HUES64 (cell line): Measurements from ENCODE around the gene JAM2. TPM values are rescaled to one million over a fixed set of nuclear protein-coding genes. Genes with fewer than 3 reads are reported as not detected.
"Not testable (repeated sequence)": the region's sequence is repeated elsewhere in the genome, so short reads cannot be mapped to it uniquely, and the experiment has no call there.

Experiments used
- H3K27ac ChIP-seq: 2 replicates; pipeline ENCODE4 v1.7.0; 2013; ENCODE audit warnings: low read depth, low read length, inconsistent platforms
- H3K27me3 ChIP-seq: 2 replicates; pipeline ENCODE4 v1.6.1; 2013; ENCODE audit warnings: mild to moderate bottlenecking, low read length; ENCODE audit not compliant: insufficient read depth
- H3K36me3 ChIP-seq: 2 replicates; pipeline ENCODE4 v1.6.1; 2013; ENCODE audit warnings: mild to moderate bottlenecking, low read length; ENCODE audit not compliant: insufficient read depth
- H3K4me1 ChIP-seq: 2 replicates; pipeline ENCODE4 v1.6.1; 2013; ENCODE audit warnings: mild to moderate bottlenecking, low read length, moderate library complexity; ENCODE audit not compliant: insufficient read depth
- H3K4me3 ChIP-seq: 2 replicates; pipeline ENCODE4 v1.5.1; 2013; ENCODE audit warnings: mild to moderate bottlenecking, low read length, moderate library complexity
- H3K9ac ChIP-seq: 2 replicates; pipeline ENCODE4 v1.6.1; 2013; ENCODE audit warnings: mild to moderate bottlenecking, low read depth, low read length
- H3K9me3 ChIP-seq: 2 replicates; pipeline ENCODE4 v1.6.1; 2013; ENCODE audit warnings: low read depth, low read length; ENCODE audit not compliant: insufficient read depth
- WGBS: fragments of 150-250, 120-280 bp; methylation state at CpG from one replicate; pipeline ENCODE4 v1.1.7; 2013; ENCODE audit warnings: missing lambda C conversion rate; 5-methylcytosine and 5-hydroxymethylcytosine counted together
- polyA plus RNA-seq, 2 experiments: library from polyadenylated mRNA; stranded (reverse); fragments of 50-300 nt; gene quantifications; one replicate each; pipeline ENCODE4 v1.2.3, GENCODE V29; 2013

JAM2 gene
- 7.3 TPM for polyA plus RNA-seq (2013, experiment 1 of 2)
- 14.1 TPM for polyA plus RNA-seq (2013, experiment 2 of 2)

GRCh38 chr21:25638660-25639550 is at the start of gene JAM2:
Gene JAM2, plus strand, starts transcription at chr21:25639258. Its CDS starts 564 bp downstream, at chr21:25639822.
- no peak within 1 kb of the TSS for H3K27ac ChIP-seq
- H3K4me1 ChIP-seq, result peaks cover 8% of the 10 kb centered on the region; the same call in 1 of the 2 replicates
- H3K27me3 ChIP-seq, result peaks cover 36% of the 10 kb centered on the region
- WGBS, result 8% methylated on average over 39 of the region's 41 CpGs
- no peaks in the 10 kb centered on the region for H3K9me3 ChIP-seq
- H3K36me3 ChIP-seq, result no peaks in the 10 kb centered on the region
- peak within 1 kb of the TSS; percentile 59 for H3K9ac ChIP-seq
- peak within 1 kb of the TSS; percentile 72 for H3K4me3 ChIP-seq

- no peaks in the 10 kb centered on the region for H3K4me1 ChIP-seq
- H3K9ac ChIP-seq, result no peak overlapping the region
- H3K4me3 ChIP-seq, result no peak overlapping the region
- H3K27ac ChIP-seq, result no peak overlapping the region
- no peaks in the 10 kb centered on the region for H3K27me3 ChIP-seq
- no peaks in the 10 kb centered on the region for H3K9me3 ChIP-seq
- 100% methylated on average over 1 of the region's 1 CpG for WGBS
- peaks cover 96% of the 10 kb centered on the region for H3K36me3 ChIP-seq
These were observed 49.2 kb upstream of the JAM2 start for GRCh38 chr21:25589887-25590286.

DNA sequence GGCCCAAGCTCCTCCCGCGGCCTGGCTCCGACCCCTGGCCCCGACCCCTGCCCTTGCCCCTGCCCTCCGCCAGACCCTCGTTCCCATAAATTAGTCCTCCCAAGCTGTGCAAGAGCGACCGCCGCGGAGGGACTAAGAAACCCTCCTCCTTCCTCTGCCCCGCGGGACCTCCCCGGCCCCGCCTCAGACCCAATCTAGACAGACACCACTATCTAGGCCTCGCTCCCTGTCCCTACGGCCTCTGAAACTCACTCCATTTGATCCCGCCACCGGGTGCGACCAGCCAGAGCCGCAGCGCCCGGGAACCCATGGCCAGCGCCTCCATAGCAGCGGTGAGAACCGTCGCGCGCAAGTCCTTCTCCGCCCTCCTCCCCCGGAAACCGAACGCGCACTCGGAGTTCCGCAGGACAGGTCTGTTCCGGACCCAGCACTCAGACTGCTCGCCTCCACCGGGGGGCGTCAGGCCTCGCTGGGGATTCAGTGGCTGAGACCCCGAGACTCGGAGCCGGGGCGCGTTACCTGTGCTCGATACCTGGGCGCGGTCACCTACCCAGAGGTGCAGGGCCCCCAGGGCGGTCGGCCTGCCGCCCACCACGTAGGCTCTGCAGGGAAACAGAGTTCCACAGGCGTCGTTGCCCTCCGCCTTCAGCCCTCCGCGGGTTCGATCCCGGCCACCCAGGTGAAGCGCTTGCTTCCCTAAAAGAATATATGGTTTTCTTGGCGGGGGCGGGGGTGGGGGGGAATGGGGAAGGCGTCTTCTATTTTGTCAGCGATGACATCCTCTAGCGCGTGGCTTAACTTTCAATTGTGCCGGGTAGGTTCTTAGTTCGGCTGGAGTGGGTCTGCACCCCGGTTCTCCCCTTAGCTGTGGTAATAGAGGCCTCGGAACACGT is 31.7 kb upstream of the JAM2 start, which contains the start of gene MRPL39:
Gene MRPL39, minus strand, starts transcription at position 331 of the 893 bp plus-strand sequence. Its CDS starts 6 bp downstream, at position 325.
- WGBS, result 1% methylated on average over 71 of the region's 71 CpGs
- H3K4me3 ChIP-seq, result peak within 1 kb of the TSS; percentile 93
- H3K36me3 ChIP-seq, result peaks cover 40% of the 10 kb centered on the region
- peak within 1 kb of the TSS; percentile 93 for H3K9ac ChIP-seq
- peak within 1 kb of the TSS; percentile 68 for H3K27ac ChIP-seq
- H3K4me1 ChIP-seq, result no peaks in the 10 kb centered on the region
- no peaks in the 10 kb centered on the region for H3K27me3 ChIP-seq
- H3K9me3 ChIP-seq, result no peaks in the 10 kb centered on the region

- H3K9me3 ChIP-seq, result no peaks in the 10 kb centered on the region
- 13% methylated on average over 15 of the region's 18 CpGs for WGBS
- no peak overlapping the region for H3K9ac ChIP-seq
- peaks cover 32% of the 10 kb centered on the region for H3K36me3 ChIP-seq
- no peaks in the 10 kb centered on the region for H3K27me3 ChIP-seq
- peak overlapping the region; percentile 93 for H3K4me3 ChIP-seq
- H3K27ac ChIP-seq, result no peak overlapping the region
- H3K4me1 ChIP-seq, result no peaks in the 10 kb centered on the region
These were observed 30.9 kb upstream of the JAM2 start for GRCh38 chr21:25608044-25608737.

- Histone ChIP-seq H3K27me3 (no peaks in the 10 kb centered on the region), H3K4me1 (peaks cover 7% of the 10 kb centered on the region), H3K9me3 (no peaks in the 10 kb centered on the region), H3K9ac (no peak overlapping the region), H3K36me3 (no peaks in the 10 kb centered on the region), H3K27ac (no peak overlapping the region), H3K4me3 (no peak overlapping the region)
- WGBS, result 75% methylated on average over 1 of the region's 1 CpG
These were observed 24.6 kb upstream of the JAM2 start for GRCh38 chr21:25614441-25614840.

DNA sequence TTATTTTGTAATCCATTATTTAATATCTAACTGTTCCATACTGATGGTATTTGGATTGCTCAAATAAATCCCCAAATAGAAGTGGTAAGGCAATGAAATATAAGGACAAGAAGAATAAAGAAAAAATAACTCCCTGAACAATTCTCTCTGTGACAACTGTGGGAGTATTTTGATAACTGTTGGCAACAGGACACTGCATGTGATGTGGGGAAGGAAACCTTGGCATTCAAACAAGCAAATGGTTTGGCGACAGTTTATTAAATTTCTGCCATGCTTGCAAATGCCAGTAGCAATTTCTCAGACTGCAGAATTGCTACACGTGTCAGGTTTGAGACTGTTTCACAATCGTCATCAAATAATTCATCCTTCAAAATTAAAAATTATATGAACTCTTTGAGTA is 23.2 kb upstream of the JAM2 start:
- peaks cover 7% of the 10 kb centered on the region for H3K4me1 ChIP-seq
- H3K27ac ChIP-seq, result no peak overlapping the region
- H3K9me3 ChIP-seq, result no peaks in the 10 kb centered on the region
- H3K36me3 ChIP-seq, result no peaks in the 10 kb centered on the region
- no peak overlapping the region for H3K4me3 ChIP-seq
- no peaks in the 10 kb centered on the region for H3K27me3 ChIP-seq
- 85% methylated on average over 3 of the region's 3 CpGs for WGBS
- no peak overlapping the region for H3K9ac ChIP-seq

GRCh38 chr21:25619198-25619597 is 19.9 kb upstream of the JAM2 start:
- WGBS, result 94% methylated on average over 2 of the region's 2 CpGs
- Histone ChIP-seq H3K9ac (no peak overlapping the region), H3K27me3 (no peaks in the 10 kb centered on the region), H3K36me3 (no peaks in the 10 kb centered on the region), H3K4me1 (peaks cover 7% of the 10 kb centered on the region), H3K27ac (no peak overlapping the region), H3K4me3 (no peak overlapping the region), H3K9me3 (no peaks in the 10 kb centered on the region)

DNA sequence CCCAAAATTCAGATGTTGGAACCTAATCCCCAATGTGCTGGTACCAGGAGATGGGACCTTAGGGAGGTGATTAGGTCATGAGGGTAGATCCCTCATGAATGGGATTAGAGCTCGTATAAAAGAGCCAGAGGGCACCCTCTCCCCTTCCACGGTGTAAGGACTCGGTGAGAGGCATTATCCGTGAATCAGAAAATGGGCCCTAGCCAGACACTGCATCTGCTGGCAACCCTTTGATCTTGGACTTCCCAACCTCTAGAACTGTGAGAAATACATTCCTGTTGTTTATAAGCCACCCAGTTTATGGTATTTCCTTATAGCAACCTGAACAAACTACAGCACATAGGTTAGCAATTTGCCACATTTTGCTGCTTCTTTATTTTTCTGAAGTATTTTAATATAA is 14.5 kb upstream of the JAM2 start:
- Histone ChIP-seq H3K9ac (no peak overlapping the region), H3K9me3 (no peaks in the 10 kb centered on the region)
- 81% methylated on average over 4 of the region's 4 CpGs for WGBS

GRCh38 chr21:25625036-25625435 is 14.0 kb upstream of the JAM2 start:
- Histone ChIP-seq H3K9ac (no peak overlapping the region), H3K27ac (no peak overlapping the region), H3K27me3 (no peaks in the 10 kb centered on the region), H3K9me3 (no peaks in the 10 kb centered on the region), H3K36me3 (no peaks in the 10 kb centered on the region), H3K4me3 (no peak overlapping the region), H3K4me1 (no peaks in the 10 kb centered on the region)
- 100% methylated on average over 1 of the region's 1 CpG for WGBS

More for the DNA sequence above, 14.5 kb upstream of the JAM2 start:
- no peak overlapping the region for H3K27ac ChIP-seq
- H3K4me1 ChIP-seq, result no peaks in the 10 kb centered on the region
- H3K4me3 ChIP-seq, result no peak overlapping the region
- H3K27me3 ChIP-seq, result no peaks in the 10 kb centered on the region
- H3K36me3 ChIP-seq, result no peaks in the 10 kb centered on the region

DNA sequence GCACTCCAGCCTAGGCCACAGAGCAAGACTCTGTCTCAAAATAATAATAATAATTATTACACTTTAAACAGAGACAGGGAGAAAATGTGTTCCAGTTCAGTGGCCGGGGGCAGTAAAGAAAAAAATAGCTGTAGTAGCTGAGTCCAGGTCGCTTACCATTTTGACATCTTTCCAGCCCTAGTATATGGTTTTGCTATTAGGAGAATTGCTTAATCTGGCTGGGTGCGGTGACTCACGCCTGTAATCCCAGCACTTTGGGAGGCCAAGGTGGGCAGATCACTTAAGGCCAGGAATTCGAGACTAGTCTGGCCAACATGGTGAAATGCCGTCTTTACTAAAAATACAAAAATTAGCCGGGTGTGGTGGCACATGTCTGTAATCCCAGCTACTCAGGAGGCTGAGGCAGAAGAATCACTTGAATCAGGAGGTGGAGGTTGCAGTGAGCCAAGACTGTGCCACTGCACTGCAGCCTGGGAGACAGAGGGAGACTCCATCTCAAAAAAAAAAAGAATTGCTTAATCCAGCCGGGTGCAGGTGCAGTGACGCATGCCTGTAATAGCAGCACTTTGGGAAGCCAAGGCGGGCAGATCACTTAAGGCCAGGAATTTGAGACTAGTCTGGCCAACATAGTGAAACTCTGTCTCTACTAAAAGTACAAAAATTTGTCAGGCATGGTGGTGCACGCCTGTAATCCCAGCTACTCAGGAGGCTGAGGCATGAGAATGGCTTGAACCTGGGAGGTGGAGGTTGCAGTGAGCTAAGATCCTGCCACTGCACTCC is 13.1 kb upstream of the JAM2 start:
- H3K9me3 ChIP-seq, H3K36me3 ChIP-seq, H3K27me3 ChIP-seq, H3K4me3 ChIP-seq, H3K27ac ChIP-seq, H3K4me1 ChIP-seq, H3K9ac ChIP-seq: not testable (repeated sequence)
- 94% methylated on average over 11 of the region's 11 CpGs for WGBS
